HG03342 (cell line): ENCODE data around the gene AHCYL2.
A peak's percentile ranks its signal among the peaks of the same experiment; 100 is the strongest.
"Not testable (repeated sequence)": the region's sequence is repeated elsewhere in the genome, so short reads cannot be mapped to it uniquely, and the experiment has no call there.

ENCODE experiments used
- ATAC-seq: cut with Tn5 transposase; IDR thresholded peaks from one replicate; pipeline ENCODE4 v1.9.1; 2021; ENCODE audit warnings: mild to moderate bottlenecking, moderate library complexity; ENCODE audit not compliant: unreplicated experiment

AHCYL2 gene

GRCh38 chr7:129347330-129347729 is 122.5 kb downstream of the AHCYL2 start:
- no peak for ATAC-seq

- ATAC-seq: no peak
These were observed 123.4 kb downstream of the AHCYL2 start for GRCh38 chr7:129348023-129348740.

DNA sequence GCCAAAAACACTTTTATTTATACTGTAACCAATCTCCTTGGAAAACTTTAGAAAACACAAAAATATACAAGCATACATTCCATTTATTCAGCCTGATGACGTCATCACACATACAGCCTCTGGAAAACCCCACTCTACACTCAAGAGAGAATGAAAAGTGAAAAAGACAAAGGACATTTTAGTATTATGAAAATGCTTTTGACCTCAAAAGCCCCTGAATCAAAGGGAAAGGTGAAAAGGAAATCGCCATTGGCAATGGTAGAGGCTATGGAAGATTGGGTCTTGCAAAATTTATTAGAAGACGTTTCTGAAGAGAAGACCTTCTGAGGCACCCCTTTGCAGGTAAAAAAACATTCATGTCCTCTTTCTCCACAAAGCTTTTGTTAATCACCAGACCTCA is 126.5 kb downstream of the AHCYL2 start:
- no peak for ATAC-seq

DNA sequence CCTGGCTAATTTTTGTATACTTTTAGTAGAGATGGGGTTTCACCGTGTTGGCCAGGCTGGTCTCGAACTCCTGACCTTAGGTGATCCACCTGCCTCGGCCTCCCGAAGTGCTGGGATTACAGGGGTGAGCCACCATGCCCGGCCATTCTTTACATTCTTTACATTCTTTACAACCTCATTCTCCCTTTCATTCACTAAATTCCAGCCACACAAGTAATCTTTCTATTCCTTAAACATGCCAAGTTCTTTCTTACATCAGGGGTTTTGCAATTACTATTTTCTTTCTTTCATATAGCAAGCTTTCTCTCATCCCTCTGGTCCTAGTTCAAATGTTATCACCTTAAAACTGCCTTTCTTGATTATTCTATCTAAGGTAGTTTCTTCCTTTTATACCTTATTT is 128.3 kb downstream of the AHCYL2 start:
- not testable (repeated sequence) for ATAC-seq

DNA sequence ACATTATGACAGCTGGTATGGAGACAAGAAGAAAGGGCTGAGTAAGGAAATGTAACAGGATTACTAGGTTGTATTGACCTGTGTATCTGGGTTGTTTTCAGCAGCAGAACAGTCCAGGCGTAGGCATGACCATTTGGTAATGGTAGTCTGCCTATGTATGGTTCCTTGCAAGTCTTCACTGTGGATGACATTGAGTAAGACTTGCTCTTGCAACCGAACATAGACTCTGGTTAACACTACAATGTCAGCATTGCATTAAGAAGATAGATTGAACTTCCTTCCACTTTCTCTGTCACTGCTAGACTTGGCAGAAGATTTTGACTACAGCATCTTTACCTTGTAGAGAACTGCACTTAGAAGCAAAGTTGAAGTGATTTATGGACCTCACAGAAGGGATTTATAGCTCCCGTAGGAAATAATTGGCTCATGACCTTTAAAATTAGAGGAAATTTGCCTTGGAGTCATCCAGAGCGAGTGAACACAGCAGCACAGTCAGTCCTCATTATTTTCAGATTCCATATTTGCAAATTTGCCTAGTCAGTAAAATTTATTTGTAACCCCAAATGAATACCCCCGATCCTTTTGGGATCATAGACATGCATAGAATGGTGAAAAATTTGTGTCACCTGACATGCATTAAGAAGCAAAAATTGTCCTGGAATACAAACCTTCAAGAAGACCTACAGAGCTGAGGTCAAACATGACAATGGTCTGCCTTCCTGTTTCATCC is 129.8 kb downstream of the AHCYL2 start:
- no peak for ATAC-seq

DNA sequence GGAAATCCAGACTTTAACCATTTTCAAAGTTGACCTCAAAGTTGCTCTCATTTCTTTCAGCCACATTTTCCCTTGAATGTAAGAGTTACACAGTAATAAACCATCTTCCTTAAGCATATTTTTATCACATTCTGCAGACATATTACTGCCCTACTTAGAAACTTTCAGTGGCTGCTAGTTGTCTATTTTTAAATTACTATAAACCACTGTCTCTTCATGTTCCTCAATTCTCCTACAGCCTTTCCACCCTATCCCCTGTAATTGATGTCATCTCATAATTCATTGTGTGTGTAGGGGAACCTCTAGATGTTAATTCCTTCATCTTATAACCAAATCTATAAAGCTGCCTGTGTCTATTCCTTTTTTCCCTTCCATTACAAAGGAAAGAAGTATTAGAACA is 131.3 kb downstream of the AHCYL2 start:
- ATAC-seq: no peak

- no peak for ATAC-seq
These were observed 134.3 kb downstream of the AHCYL2 start for GRCh38 chr7:129359176-129359575.

- no peak for ATAC-seq
These were observed 134.8 kb downstream of the AHCYL2 start for GRCh38 chr7:129359638-129360037.

GRCh38 chr7:129361771-129362170 is 136.9 kb downstream of the AHCYL2 start:
- no peak for ATAC-seq

DNA sequence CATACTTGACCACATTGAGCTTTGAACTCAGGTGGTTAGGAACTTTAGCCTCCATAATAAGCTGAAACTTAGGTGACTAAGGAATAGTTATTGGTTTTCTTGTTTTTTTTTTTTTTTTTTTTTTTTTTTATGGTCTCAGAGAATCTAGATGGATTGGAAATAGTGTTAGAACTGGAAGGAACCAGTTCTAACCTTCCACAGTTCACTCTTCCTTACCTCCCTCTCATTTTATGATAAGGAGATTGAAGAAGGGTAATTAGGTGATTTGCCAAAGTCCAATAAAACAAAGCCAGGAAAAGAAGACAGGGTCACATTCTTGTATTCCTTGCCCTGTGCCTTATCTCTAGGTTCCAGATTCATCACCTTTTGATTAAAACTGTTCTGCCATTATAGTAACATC is 137.7 kb downstream of the AHCYL2 start:
- ATAC-seq: no peak

GRCh38 chr7:129367349-129367699 is 142.5 kb downstream of the AHCYL2 start:
- no peak for ATAC-seq

DNA sequence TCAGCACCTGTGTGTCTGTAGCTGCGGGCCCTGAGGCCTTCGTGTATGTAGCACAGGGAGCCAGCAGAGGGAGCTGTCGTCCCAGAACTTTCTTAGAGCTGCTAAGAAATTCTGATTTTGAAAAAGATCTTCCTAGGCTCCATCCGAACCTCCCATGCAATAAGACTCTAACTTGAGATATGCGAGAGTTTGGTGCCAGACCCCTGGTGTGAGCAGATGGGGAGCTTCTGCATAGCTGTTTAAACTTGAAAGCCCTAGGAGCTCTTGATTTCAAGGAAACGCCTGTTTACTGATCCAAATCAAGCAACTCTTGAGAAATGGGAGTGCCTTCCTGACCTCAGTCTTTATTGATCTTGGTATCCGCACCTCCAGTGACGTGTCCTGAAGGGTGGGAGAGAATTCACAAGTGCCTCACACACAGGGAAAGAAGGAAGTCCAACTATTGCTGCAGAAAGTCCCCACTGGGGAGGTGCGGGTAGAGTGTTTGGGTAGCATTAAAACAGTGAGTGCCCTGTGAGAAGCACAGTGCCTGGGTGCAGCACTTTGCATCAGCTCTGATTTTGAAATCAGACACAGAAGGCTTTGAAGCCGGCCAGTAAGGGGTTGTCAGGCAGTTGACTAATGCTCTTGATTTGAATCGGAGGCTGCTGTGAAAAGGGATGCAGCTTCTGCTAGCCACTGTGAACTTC is 143.0 kb downstream of the AHCYL2 start:
- peak; percentile 62 for ATAC-seq

GRCh38 chr7:129368389-129368986 is 143.7 kb downstream of the AHCYL2 start:
- peak; percentile 39 for ATAC-seq

DNA sequence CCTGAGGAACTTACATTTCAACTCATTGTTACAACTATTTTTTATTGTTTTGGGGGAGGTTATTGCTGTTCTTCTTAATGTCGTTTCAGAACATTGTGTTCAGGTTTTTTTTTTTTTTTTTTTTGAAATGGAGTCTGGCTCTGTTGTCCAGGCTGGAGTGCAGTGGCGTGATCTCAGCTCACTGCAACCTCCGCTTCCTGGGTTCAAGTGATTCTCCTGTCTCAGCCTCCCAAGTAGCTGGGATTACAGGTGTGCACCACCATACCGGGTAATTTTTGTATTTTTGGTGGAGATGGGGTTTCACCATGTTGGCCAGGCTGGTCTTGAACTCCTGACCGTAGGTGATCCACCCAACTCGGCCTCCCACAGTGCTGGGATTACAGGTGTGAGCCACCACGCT is 144.6 kb downstream of the AHCYL2 start:
- not testable (repeated sequence) for ATAC-seq

DNA sequence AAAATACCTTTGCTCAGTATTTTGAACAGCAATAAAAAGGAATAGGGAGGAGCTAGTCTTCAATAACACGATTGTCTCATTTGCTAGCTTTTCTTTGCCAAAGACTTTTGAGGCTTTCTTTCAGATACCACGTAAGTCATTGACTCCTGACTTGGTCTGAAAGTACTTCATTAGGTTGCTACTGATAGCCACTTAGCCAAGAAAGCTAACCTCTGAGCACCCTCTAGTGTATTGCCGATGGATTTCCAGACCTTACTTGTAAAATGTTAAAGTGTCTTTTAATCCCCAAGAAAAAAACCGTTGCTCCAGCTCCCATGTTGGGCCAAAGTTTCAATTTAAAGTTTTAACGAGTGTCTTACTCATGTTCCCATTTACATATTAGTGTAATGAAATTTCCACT is 146.0 kb downstream of the AHCYL2 start:
- no peak for ATAC-seq

- no peak for ATAC-seq
These were observed 146.7 kb downstream of the AHCYL2 start for GRCh38 chr7:129371487-129371886.

GRCh38 chr7:129373651-129374428 is 149.0 kb downstream of the AHCYL2 start:
- no peak for ATAC-seq

- no peak for ATAC-seq
These were observed 150.5 kb downstream of the AHCYL2 start for GRCh38 chr7:129375141-129375938.

- peak; percentile 58 for ATAC-seq
These were observed 151.4 kb downstream of the AHCYL2 start for GRCh38 chr7:129376076-129376777.
